HCT116 (cell line): Measurements from ENCODE around the gene CELA3B. TPM values are rescaled to one million over a fixed set of nuclear protein-coding genes. Genes with fewer than 3 reads are reported as not detected.
A peak's percentile ranks its signal among the peaks of the same experiment; 100 is the strongest.
"Not testable (repeated sequence)": the region's sequence is repeated elsewhere in the genome, so short reads cannot be mapped to it uniquely, and the experiment has no call there.

ENCODE experiments used
- ATAC-seq: fragments of 200-7000 bp; cut with Tn5 transposase; 2 replicates; pipeline ENCODE4 v1.9.1; 2020; ENCODE audit warnings: mild to moderate bottlenecking, moderate library complexity
- BruUV-seq: library from RNA; stranded (reverse); fragments of 400-500 nt; replicated peaks from 2 replicates; lab custom pipeline; 2021; lab: Mats Ljungman, UMichigan
- CTCF ChIA-PET: fragments of 300-600 bp; sonication (Branson Sonifier 250); formaldehyde crosslinking; loops from one replicate; lab custom pipeline; 2021; ENCODE audit warnings: antibody characterized with exemption; lab: Charles Lee
- POLR2A ChIA-PET: fragments of 300-600, 350-600 bp; sonication (Branson Sonifier 250); formaldehyde crosslinking; loops from one replicate; lab custom pipeline; 2021; ENCODE audit warnings: antibody characterized with exemption; lab: Charles Lee
- RAD21 ChIA-PET, 2 experiments: fragments of 300-600 bp; sonication (Branson Sonifier 250); formaldehyde crosslinking; loops; one replicate each; lab custom pipeline; 2023; ENCODE audit warnings: low total read pairs in 2 of 2; ENCODE audit not compliant: uncharacterized antibody in 2 of 2, unreplicated experiment in 2 of 2, low non-redundant PET in 1 of 2; lab: Charles Lee
- DNase-seq: peaks from one replicate; pipeline ENCODE4 v3.0.0-alpha.2; 2010; ENCODE audit warnings: low read depth, low spot score
- H2AFZ ChIP-seq: fragments of 200-600 bp; shearing (Covaris generic), sonication (generic); 2 replicates; pipeline ENCODE4 v1.6.1; 2017; ENCODE audit warnings: low read depth, mixed run types, mixed read lengths, antibody characterized with exemption, low read length; ENCODE audit not compliant: poor library complexity, severe bottlenecking
- H3K27ac ChIP-seq: 2 replicates; pipeline ENCODE4 v1.5.1; 2012; ENCODE audit warnings: low read depth, low read length
- H3K27me3 ChIP-seq: fragments of 200-600 bp; sonication (generic); 2 replicates; pipeline ENCODE4 v1.6.1; 2016; ENCODE audit warnings: mixed run types, low read length, mixed read lengths; ENCODE audit not compliant: insufficient read depth
- H3K36me3 ChIP-seq, 2 experiments: fragments of 200-500 bp in 1 of 2; fragments of 200-600 bp in 1 of 2; sonication (Bioruptor generic) in 1 of 2; sonication (generic) in 1 of 2; 2 replicates each; pipeline versions ENCODE4 v1.5.1 to v1.6.1; 2014 to 2016; ENCODE audit warnings: low read length in 2 of 2, inconsistent platforms in 1 of 2, mixed read lengths in 1 of 2, mixed run types in 1 of 2; ENCODE audit not compliant: insufficient read depth in 2 of 2, control insufficient read depth in 1 of 2
- H3K4me1 ChIP-seq, 2 experiments: fragments of 200-600 bp in 1 of 2; sonication (generic) in 1 of 2; 2 replicates each; pipeline versions ENCODE4 v1.5.1 to v1.6.1; 2012 to 2017; ENCODE audit warnings: low read length in 2 of 2, inconsistent platforms in 1 of 2, mild to moderate bottlenecking in 1 of 2, mixed read lengths in 1 of 2, mixed run types in 1 of 2, moderate library complexity in 1 of 2; ENCODE audit not compliant: insufficient read depth in 2 of 2, control insufficient read depth in 1 of 2
- H3K4me2 ChIP-seq: fragments of 200-600 bp; sonication (generic); 2 replicates; pipeline ENCODE4 v1.6.1; 2017; ENCODE audit warnings: mixed run types, low read length, mixed read lengths
- H3K4me3 ChIP-seq, 2 experiments: fragments of 200-600 bp in 1 of 2; sonication (generic) in 1 of 2; replicated peaks in 1 of 2; 2 replicates each; pipeline ENCODE4 v1.5.1; 2011 to 2016; ENCODE audit warnings: low read length in 2 of 2, control low read depth in 1 of 2, low read depth in 1 of 2, mild to moderate bottlenecking in 1 of 2, mixed read lengths in 1 of 2, mixed run types in 1 of 2
- H3K79me2 ChIP-seq: fragments of 200-600 bp; sonication (generic); 2 replicates; pipeline ENCODE4 v1.6.1; 2017; ENCODE audit warnings: mild to moderate bottlenecking, mixed run types, low read length, moderate library complexity, mixed read lengths; ENCODE audit not compliant: insufficient read depth
- H3K9ac ChIP-seq: fragments of 200-600 bp; sonication (generic); 2 replicates; pipeline ENCODE4 v1.6.1; 2016; ENCODE audit warnings: low read length, mixed read lengths
- H3K9me2 ChIP-seq: fragments of 200-600 bp; sonication (generic), shearing (Covaris generic); 2 replicates; pipeline ENCODE4 v1.6.1; 2017; ENCODE audit warnings: mixed run types, mild to moderate bottlenecking, moderate library complexity; ENCODE audit not compliant: insufficient read depth
- H3K9me3 ChIP-seq, 2 experiments: fragments of 200-500 bp in 1 of 2; fragments of 200-600 bp in 1 of 2; sonication (Bioruptor generic) in 1 of 2; sonication (generic) in 1 of 2; 2 replicates each; pipeline ENCODE4 v1.6.1; 2014 to 2017; ENCODE audit warnings: low read length in 2 of 2, mixed read lengths in 2 of 2, inconsistent platforms in 1 of 2, low read depth in 1 of 2, mild to moderate bottlenecking in 1 of 2, mixed run types in 1 of 2, moderate library complexity in 1 of 2; ENCODE audit not compliant: control insufficient read depth in 1 of 2, insufficient read depth in 1 of 2
- H4K20me1 ChIP-seq: fragments of 200-600 bp; sonication (generic), shearing (Covaris generic); 2 replicates; pipeline ENCODE4 v1.6.1; 2017; ENCODE audit warnings: mixed run types, mild to moderate bottlenecking, moderate library complexity; ENCODE audit not compliant: insufficient read depth
- intact Hi-C: fragments of 100-400 bp; cut with micrococcal nuclease; formaldehyde crosslinking; loops from 2 replicates; pipeline ENCODE4 v1.10.0; 2022
- total RNA-seq: library from RNA; stranded (reverse); gene quantifications from one replicate; pipeline ENCODE4 v1.2.1, GENCODE V29; 2021; ENCODE audit not compliant: unreplicated experiment

CELA3B gene
- total RNA-seq, 1 experiment from 2014 or later = 5.3 TPM

DNA sequence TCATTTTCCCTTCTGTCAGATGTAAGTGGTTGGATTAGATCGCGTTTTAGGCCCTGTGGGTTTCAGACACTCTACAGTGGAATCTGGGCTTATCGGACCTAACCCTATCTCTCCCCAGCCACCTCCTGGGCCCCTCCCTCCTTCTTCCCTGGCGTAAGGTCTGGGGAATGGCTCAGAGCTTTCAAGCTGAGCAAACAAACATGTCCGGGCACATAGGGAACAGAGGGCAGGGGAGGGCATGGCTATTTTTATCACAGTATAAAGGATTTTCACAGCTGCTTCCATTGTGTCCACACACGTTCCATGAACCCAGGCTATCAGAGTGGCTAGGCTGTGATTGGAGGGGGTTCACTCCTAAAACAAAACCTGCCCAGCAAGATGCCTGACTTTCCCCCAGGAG lies 2.1 kb upstream of the CELA3B start:
- H3K9me2 ChIP-seq, H3K9me3 ChIP-seq, H4K20me1 ChIP-seq, H3K27ac ChIP-seq, H3K27me3 ChIP-seq, H3K4me3 ChIP-seq, BruUV-seq, H3K79me2 ChIP-seq, POLR2A ChIA-PET, DNase-seq, intact Hi-C loops, H3K4me2 ChIP-seq, CTCF ChIA-PET, RAD21 ChIA-PET, H3K9ac ChIP-seq, H3K36me3 ChIP-seq: not testable (repeated sequence)
- peak overlapping the region; percentile 26 for H2AFZ ChIP-seq
- ATAC-seq = peak; percentile 37
- peaks cover 2 to 11% of the 10 kb centered on the region in 2 experiments; a peak in 1 of 4 replicates for H3K4me1 ChIP-seq

- H3K4me3 ChIP-seq, DNase-seq, H2AFZ ChIP-seq, BruUV-seq, H3K4me2 ChIP-seq, H3K27me3 ChIP-seq, intact Hi-C loops, ATAC-seq, CTCF ChIA-PET, RAD21 ChIA-PET, H3K9ac ChIP-seq, H3K36me3 ChIP-seq, POLR2A ChIA-PET, H4K20me1 ChIP-seq, H3K9me3 ChIP-seq, H3K9me2 ChIP-seq, H3K27ac ChIP-seq, H3K79me2 ChIP-seq: not testable (repeated sequence)
- peaks cover 2 to 11% of the 10 kb centered on the region in 2 experiments; a peak in 1 of 4 replicates for H3K4me1 ChIP-seq
These were observed 1.5 kb upstream of the CELA3B start for GRCh38 chr1:21975296-21975695.

- H3K9me2 ChIP-seq, H3K36me3 ChIP-seq, H3K9me3 ChIP-seq, DNase-seq, H2AFZ ChIP-seq, H4K20me1 ChIP-seq, BruUV-seq, H3K4me1 ChIP-seq, RAD21 ChIA-PET, POLR2A ChIA-PET, H3K4me3 ChIP-seq, intact Hi-C loops, H3K27ac ChIP-seq, H3K27me3 ChIP-seq, ATAC-seq, H3K79me2 ChIP-seq, H3K9ac ChIP-seq, H3K4me2 ChIP-seq: not testable (repeated sequence)
- CTCF ChIA-PET = interaction anchor here (1.1 kb wide), 1 partner anchor 27 kb away, joined by 5 read pairs; no protein-coding TSS in a partner anchor
These were observed 1.4 kb downstream of the CELA3B start for GRCh38 chr1:21978209-21978608.
